OCI-LY7 (cell line): Measurements from ENCODE around the gene NCLN. TPM values are rescaled to one million over a fixed set of nuclear protein-coding genes. Genes with fewer than 3 reads are reported as not detected.

Experiments used
- BruUV-seq: library from RNA; stranded (reverse); fragments of 400-500 nt; replicated peaks from 2 replicates; lab custom pipeline; 2021; lab: Mats Ljungman, UMichigan
- CTCF ChIA-PET: fragments of 300-600 bp; sonication (Branson Sonifier 250); formaldehyde crosslinking; loops from one replicate; lab custom pipeline; 2022; ENCODE audit warnings: antibody characterized with exemption; ENCODE audit not compliant: unreplicated experiment; lab: Charles Lee
- POLR2A ChIA-PET: fragments of 300-600 bp; sonication (Branson Sonifier 250); formaldehyde crosslinking; loops from one replicate; lab custom pipeline; 2022; ENCODE audit warnings: antibody characterized with exemption; lab: Charles Lee
- DNase-seq: peaks from one replicate; pipeline ENCODE4 v3.0.0-alpha.2; 2015; ENCODE audit warnings: low spot score
- H2AFZ ChIP-seq: fragments of 200-600 bp; sonication (generic), shearing (Covaris generic); 2 replicates; pipeline ENCODE4 v1.6.1; 2014; ENCODE audit warnings: mild to moderate bottlenecking, antibody characterized with exemption, low read length, moderate library complexity
- H3K27ac ChIP-seq: fragments of 200-600 bp; sonication (generic); 2 replicates; pipeline ENCODE4 v1.5.1; 2014; ENCODE audit warnings: mixed run types, low read depth, mild to moderate bottlenecking, moderate library complexity, low read length, inconsistent platforms; ENCODE audit not compliant: poor library complexity, severe bottlenecking
- H3K36me3 ChIP-seq: fragments of 200-600 bp; sonication (generic); 2 replicates; pipeline ENCODE4 v1.6.1; 2014; ENCODE audit warnings: mild to moderate bottlenecking, antibody characterized with exemption, low read length, moderate library complexity, mixed read lengths; ENCODE audit not compliant: insufficient read depth
- H3K4me1 ChIP-seq: fragments of 200-600 bp; sonication (generic); 2 replicates; pipeline ENCODE4 v1.5.1; 2014; ENCODE audit warnings: mild to moderate bottlenecking, low read length; ENCODE audit not compliant: insufficient read depth, poor library complexity, severe bottlenecking
- H3K4me2 ChIP-seq: fragments of 200-600 bp; sonication (generic); 2 replicates; pipeline ENCODE4 v1.6.1; 2014; ENCODE audit warnings: mild to moderate bottlenecking, low read length
- H3K4me3 ChIP-seq: fragments of 200-600 bp; sonication (generic); 2 replicates; pipeline ENCODE4 v1.5.1; 2014; ENCODE audit warnings: mild to moderate bottlenecking, low read depth, low read length; ENCODE audit not compliant: poor library complexity, severe bottlenecking
- H3K79me2 ChIP-seq: fragments of 200-600 bp; sonication (generic); 2 replicates; pipeline ENCODE4 v1.6.1; 2016; ENCODE audit warnings: low read depth, mild to moderate bottlenecking, low read length, moderate library complexity, mixed read lengths; ENCODE audit not compliant: insufficient read depth
- H3K9me2 ChIP-seq: fragments of 200-600 bp; sonication (generic); 2 replicates; pipeline ENCODE4 v1.6.1; 2016; ENCODE audit warnings: mild to moderate bottlenecking, low read length, mixed read lengths; ENCODE audit not compliant: insufficient read depth
- H3K9me3 ChIP-seq: fragments of 200-600 bp; sonication (generic); 2 replicates; pipeline ENCODE4 v1.6.1; 2014; ENCODE audit warnings: mild to moderate bottlenecking, mixed run types, low read length, mixed read lengths
- H4K20me1 ChIP-seq: fragments of 200-600 bp; sonication (generic); 2 replicates; pipeline ENCODE4 v1.6.1; 2014; ENCODE audit warnings: mild to moderate bottlenecking, antibody characterized with exemption, low read length, moderate library complexity, mixed read lengths; ENCODE audit not compliant: insufficient read depth
- EZH2phosphoT487 ChIP-seq: fragments of 200-600 bp; sonication (generic); IDR thresholded peaks from 2 replicates; pipeline ENCODE4 v1.6.1; 2018; ENCODE audit warnings: low read depth, borderline replicate concordance, mild to moderate bottlenecking, mixed run types, antibody characterized with exemption, low read length, moderate library complexity, mixed read lengths
- intact Hi-C: fragments of 100-400 bp; cut with micrococcal nuclease; formaldehyde crosslinking; loops from one replicate; pipeline ENCODE4 v1.10.0; 2022; ENCODE audit not compliant: unreplicated experiment
- total RNA-seq, 2 experiments: library from RNA; depleted of rRNA in 1 of 2; stranded (reverse); fragments of >200 nt in 1 of 2; shearing (Covaris generic) in 1 of 2; gene quantifications; 2 replicates each; pipeline ENCODE4 v1.2.3, GENCODE V29; 2014 to 2022
- TF ChIP-seq, protein P1 (sequence below): fragments of 200-600 bp; sonication (generic); conservative IDR thresholded peaks from 2 replicates; pipeline ENCODE4 v1.5.1; 2014; ENCODE audit warnings: mild to moderate bottlenecking, antibody characterized with exemption, low read length, moderate library complexity, mixed read lengths

Gene NCLN
- total RNA-seq, 2 experiments from 2014 or later: 49.2 to 61.9 TPM

- intact Hi-C loops: no loop called here
- TF ChIP-seq EZH2phosphoT487: no peak
- TF ChIP-seq, protein P1, sequence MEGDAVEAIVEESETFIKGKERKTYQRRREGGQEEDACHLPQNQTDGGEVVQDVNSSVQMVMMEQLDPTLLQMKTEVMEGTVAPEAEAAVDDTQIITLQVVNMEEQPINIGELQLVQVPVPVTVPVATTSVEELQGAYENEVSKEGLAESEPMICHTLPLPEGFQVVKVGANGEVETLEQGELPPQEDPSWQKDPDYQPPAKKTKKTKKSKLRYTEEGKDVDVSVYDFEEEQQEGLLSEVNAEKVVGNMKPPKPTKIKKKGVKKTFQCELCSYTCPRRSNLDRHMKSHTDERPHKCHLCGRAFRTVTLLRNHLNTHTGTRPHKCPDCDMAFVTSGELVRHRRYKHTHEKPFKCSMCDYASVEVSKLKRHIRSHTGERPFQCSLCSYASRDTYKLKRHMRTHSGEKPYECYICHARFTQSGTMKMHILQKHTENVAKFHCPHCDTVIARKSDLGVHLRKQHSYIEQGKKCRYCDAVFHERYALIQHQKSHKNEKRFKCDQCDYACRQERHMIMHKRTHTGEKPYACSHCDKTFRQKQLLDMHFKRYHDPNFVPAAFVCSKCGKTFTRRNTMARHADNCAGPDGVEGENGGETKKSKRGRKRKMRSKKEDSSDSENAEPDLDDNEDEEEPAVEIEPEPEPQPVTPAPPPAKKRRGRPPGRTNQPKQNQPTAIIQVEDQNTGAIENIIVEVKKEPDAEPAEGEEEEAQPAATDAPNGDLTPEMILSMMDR: no peak
- ChIA-PET CTCF (no interaction called here), POLR2A (no interaction called here)
- BruUV-seq: no TSS peak
- Histone ChIP-seq H3K27ac (no peak overlapping the region), H3K79me2 (no peaks in the 10 kb centered on the region), H2AFZ (no peak overlapping the region), H3K36me3 (peaks cover 31% of the 10 kb centered on the region), H3K4me3 (no peak overlapping the region), H4K20me1 (no peaks in the 10 kb centered on the region), H3K9me3 (no peaks in the 10 kb centered on the region), H3K4me2 (no peak overlapping the region), H3K9me2 (no peaks in the 10 kb centered on the region), H3K4me1 (peaks cover 20% of the 10 kb centered on the region)
- no peak for DNase-seq
Observed at GRCh38 chr19:3211191-3211590, 25.5 kb downstream of the NCLN start.

- Histone ChIP-seq H3K4me3 (no peak overlapping the region), H3K9me3 (no peaks in the 10 kb centered on the region), H2AFZ (peak overlapping the region; percentile 38; the same call in 1 of the 2 replicates), H3K4me1 (peaks cover 20% of the 10 kb centered on the region), H3K27ac (peak overlapping the region; percentile 65), H3K79me2 (no peaks in the 10 kb centered on the region), H3K4me2 (peak overlapping the region; percentile 52), H3K9me2 (no peaks in the 10 kb centered on the region), H3K36me3 (peaks cover 11% of the 10 kb centered on the region; the same call in 1 of the 2 replicates), H4K20me1 (no peaks in the 10 kb centered on the region)
- intact Hi-C loops: no loop called here
- TF ChIP-seq, protein P1: no peak
- no peak for TF ChIP-seq EZH2phosphoT487
- no TSS peak for BruUV-seq
- POLR2A ChIA-PET: interaction anchor here (0.7 to 1.1 kb wide), 2 partner anchors 63 to 262 kb away, joined by 3 to 4 read pairs; no protein-coding TSS in a partner anchor
- peak; percentile 24 for DNase-seq
- CTCF ChIA-PET: no interaction called here
Observed at GRCh38 chr19:3213159-3213558, 27.4 kb downstream of the NCLN start.

GRCh38 chr19:3216874-3217273, 31.1 kb downstream of the NCLN start:
- no peak overlapping the region for H3K4me2 ChIP-seq
- 0 out of 2 replicates have a peak, but pooled peaks cover 7% of the 10 kb centered on the region for H3K36me3 ChIP-seq
- intact Hi-C loops: no loop called here
- no peak for DNase-seq
- H3K4me1 ChIP-seq: peaks cover 20% of the 10 kb centered on the region
- H3K4me3 ChIP-seq: no peak overlapping the region
- ChIA-PET CTCF (no interaction called here), POLR2A (no interaction called here)
- TF ChIP-seq, protein P1: no peak
- no peak for TF ChIP-seq EZH2phosphoT487
- no TSS peak for BruUV-seq
- no peaks in the 10 kb centered on the region for H3K9me3 ChIP-seq
- H3K9me2 ChIP-seq: no peaks in the 10 kb centered on the region
- no peaks in the 10 kb centered on the region for H4K20me1 ChIP-seq
- H3K79me2 ChIP-seq: no peaks in the 10 kb centered on the region
- H2AFZ ChIP-seq: no peak overlapping the region
- no peak overlapping the region for H3K27ac ChIP-seq
